Natural killer cell (primary cell): ENCODE results near the gene MID1. TPM values are rescaled to one million over a fixed set of nuclear protein-coding genes. Genes with fewer than 3 reads are reported as not detected.

Experiments
- ATAC-seq, 3 donors: fragments of 150-1000 bp in 2 of 3; fragments of 200-7000 bp in 1 of 3; cut with Tn5 transposase; 1 replicate in 1 of 3; 2 replicates in 2 of 3; pipeline ENCODE4 v1.10.0; 2021; ENCODE audit warnings: mild to moderate bottlenecking in 2 of 3, moderate library complexity in 2 of 3
- DNase-seq, 2 donors: peaks; one replicate each; pipeline versions ENCODE4 v3.0.0 to v3.0.0-alpha.2; 2013 to 2021; ENCODE audit warnings: mixed read lengths in 1 of 2
- H3K27ac ChIP-seq: one replicate; pipeline ENCODE4 v1.5.1; 2013; ENCODE audit warnings: mild to moderate bottlenecking, low read length
- H3K27me3 ChIP-seq: one replicate; pipeline ENCODE4 v1.6.1; 2013; ENCODE audit warnings: low read length; ENCODE audit not compliant: control insufficient read depth, insufficient read depth
- H3K36me3 ChIP-seq: one replicate; pipeline ENCODE4 v1.6.1; 2013; ENCODE audit warnings: low read length; ENCODE audit not compliant: control insufficient read depth, insufficient read depth
- H3K4me1 ChIP-seq: one replicate; pipeline ENCODE4 v1.6.1; 2013; ENCODE audit warnings: low read length; ENCODE audit not compliant: control insufficient read depth, insufficient read depth
- H3K4me3 ChIP-seq: one replicate; pipeline ENCODE4 v1.5.1; 2013; ENCODE audit warnings: low read length
- H3K9me3 ChIP-seq: one replicate; pipeline ENCODE4 v1.6.1; 2013; ENCODE audit warnings: low read length; ENCODE audit not compliant: control insufficient read depth, insufficient read depth
- H3K27ac Mint-ChIP-seq, 2 donors: one replicate each; pipeline ENCODE4 v1.8.0; 2022; ENCODE audit warnings: mild to moderate bottlenecking in 2 of 2, mixed read lengths in 2 of 2, moderate library complexity in 1 of 2
- H3K27me3 Mint-ChIP-seq, 2 donors: one replicate each; pipeline ENCODE4 v1.8.0; 2022; ENCODE audit warnings: low read depth in 2 of 2, mixed read lengths in 2 of 2
- H3K36me3 Mint-ChIP-seq: one replicate; pipeline ENCODE4 v1.8.0; 2022; ENCODE audit warnings: mixed read lengths
- H3K4me1 Mint-ChIP-seq, 2 donors: one replicate each; pipeline ENCODE4 v1.8.0; 2022; ENCODE audit warnings: mixed read lengths in 2 of 2
- H3K4me3 Mint-ChIP-seq: one replicate; pipeline ENCODE4 v1.8.0; 2022; ENCODE audit warnings: mild to moderate bottlenecking, moderate library complexity, mixed read lengths
- H3K9me3 Mint-ChIP-seq, 2 donors: one replicate each; pipeline ENCODE4 v1.8.0; 2022; ENCODE audit warnings: mixed read lengths in 2 of 2
- WGBS: methylation state at CpG from one replicate; pipeline ENCODE4 v1.1.7; 2013; ENCODE audit warnings: missing lambda C conversion rate; ENCODE audit not compliant: insufficient coverage; 5-methylcytosine and 5-hydroxymethylcytosine counted together
- intact Hi-C: fragments of 100-400 bp; cut with micrococcal nuclease; formaldehyde crosslinking; loops from one replicate; pipeline ENCODE4 v1.14.2; 2022
- total RNA-seq, 4 donors: library from RNA; stranded (reverse); fragments of 120-200 nt in 1 of 4; gene quantifications; one replicate each; pipeline versions ENCODE4 v1.2.3 to v1.2.4, GENCODE V29; 2013 to 2022
- TF ChIP-seq, protein P1 (sequence below): fragments of 200-600 bp; IDR thresholded peaks from one replicate; pipeline ENCODE4 v1.8.0; 2022; ENCODE audit warnings: antibody characterized with exemption

The MID1 gene
- total RNA-seq, 3 donors from 2014 or later (not counting 1 experiment from before 2014, with no cell fraction given): not detected

DNA sequence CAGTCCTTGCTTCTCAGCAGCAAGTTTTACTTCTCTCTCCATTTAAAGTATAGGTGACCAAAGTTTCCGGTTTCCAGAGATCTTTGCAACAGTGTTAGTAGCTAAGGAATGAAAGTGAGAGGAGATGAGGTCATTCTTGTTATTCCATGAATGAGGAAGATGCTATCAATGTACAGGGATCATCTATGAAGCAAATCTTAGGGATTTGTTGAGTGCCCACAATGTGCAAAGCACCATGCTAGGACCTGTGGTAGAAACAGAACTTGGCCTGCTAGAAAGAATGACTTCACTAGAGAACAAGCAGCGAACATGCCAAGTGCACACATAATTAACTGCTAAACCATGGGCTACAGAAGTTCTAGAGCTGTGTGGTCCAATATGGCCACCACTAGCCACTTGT is 112.5 kb downstream of the MID1 start:
- intact Hi-C loops: no loop called here
- no peak overlapping the region for H3K27ac ChIP-seq
- WGBS: no CpG with 5 or more reads among the region's 2 CpGs
- Mint-ChIP-seq H3K36me3 (no peaks in the 10 kb centered on the region), H3K27ac (no peak overlapping the region), H3K9me3 (peaks cover 0 to 2% of the 10 kb centered on the region in 2 donors), H3K27me3 (peaks cover 0 to 3% of the 10 kb centered on the region in 2 donors), H3K4me3 (no peak overlapping the region), H3K4me1 (no peaks in the 10 kb centered on the region)
- no peak overlapping the region for H3K4me3 ChIP-seq
- DNase-seq (no peak), ATAC-seq (no peak)
- TF ChIP-seq, protein P1, sequence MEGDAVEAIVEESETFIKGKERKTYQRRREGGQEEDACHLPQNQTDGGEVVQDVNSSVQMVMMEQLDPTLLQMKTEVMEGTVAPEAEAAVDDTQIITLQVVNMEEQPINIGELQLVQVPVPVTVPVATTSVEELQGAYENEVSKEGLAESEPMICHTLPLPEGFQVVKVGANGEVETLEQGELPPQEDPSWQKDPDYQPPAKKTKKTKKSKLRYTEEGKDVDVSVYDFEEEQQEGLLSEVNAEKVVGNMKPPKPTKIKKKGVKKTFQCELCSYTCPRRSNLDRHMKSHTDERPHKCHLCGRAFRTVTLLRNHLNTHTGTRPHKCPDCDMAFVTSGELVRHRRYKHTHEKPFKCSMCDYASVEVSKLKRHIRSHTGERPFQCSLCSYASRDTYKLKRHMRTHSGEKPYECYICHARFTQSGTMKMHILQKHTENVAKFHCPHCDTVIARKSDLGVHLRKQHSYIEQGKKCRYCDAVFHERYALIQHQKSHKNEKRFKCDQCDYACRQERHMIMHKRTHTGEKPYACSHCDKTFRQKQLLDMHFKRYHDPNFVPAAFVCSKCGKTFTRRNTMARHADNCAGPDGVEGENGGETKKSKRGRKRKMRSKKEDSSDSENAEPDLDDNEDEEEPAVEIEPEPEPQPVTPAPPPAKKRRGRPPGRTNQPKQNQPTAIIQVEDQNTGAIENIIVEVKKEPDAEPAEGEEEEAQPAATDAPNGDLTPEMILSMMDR: no peak
- H3K4me1 ChIP-seq: no peaks in the 10 kb centered on the region
- no peaks in the 10 kb centered on the region for H3K27me3 ChIP-seq
- no peaks in the 10 kb centered on the region for H3K36me3 ChIP-seq
- no peaks in the 10 kb centered on the region for H3K9me3 ChIP-seq

DNA sequence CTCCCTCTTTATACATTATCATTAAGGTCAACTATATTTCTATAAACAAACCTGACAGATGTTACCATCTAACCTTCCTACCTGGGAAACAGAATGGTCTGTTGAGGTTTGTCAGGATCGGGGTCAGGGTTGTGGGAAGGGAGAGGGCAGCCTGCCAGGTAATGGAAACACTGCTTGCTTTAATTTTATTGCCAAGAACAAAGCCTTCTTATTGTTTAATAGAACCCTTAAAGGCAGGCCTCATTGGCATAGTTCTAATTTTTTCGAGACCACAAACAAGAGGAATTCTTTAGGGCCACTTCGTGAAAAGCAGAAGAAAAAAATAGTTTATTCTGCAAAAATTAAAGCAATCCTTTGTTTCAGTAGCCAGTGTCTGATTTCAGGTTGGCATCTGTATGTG is 113.2 kb downstream of the MID1 start:
- peaks cover 0 to 2% of the 10 kb centered on the region in 2 donors for H3K9me3 Mint-ChIP-seq
- ATAC-seq: no peak
- no peaks in the 10 kb centered on the region for H3K4me1 Mint-ChIP-seq

DNA sequence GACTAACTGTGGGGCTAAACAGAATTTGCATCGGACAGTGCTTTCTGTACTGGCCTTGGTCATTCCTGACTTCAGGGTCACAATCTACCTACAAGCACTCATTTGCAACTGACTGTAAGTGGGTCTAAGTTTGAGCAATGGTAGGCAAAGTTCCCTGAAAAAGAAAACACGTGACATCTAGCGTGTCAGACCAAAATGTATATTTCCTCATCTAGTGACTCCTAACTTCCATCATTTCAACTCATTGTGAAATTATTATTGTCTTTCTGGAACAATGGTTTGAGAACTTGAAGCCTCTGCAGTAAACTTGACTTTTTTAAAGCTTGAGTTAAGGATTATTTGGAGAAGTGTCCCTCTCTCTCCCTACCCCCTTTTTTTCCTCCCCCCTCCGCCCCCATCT is 113.6 kb downstream of the MID1 start:
- H3K9me3 Mint-ChIP-seq: peaks cover 0 to 2% of the 10 kb centered on the region in 2 donors
- intact Hi-C loops: no loop called here
- Histone ChIP-seq H3K27me3 (no peaks in the 10 kb centered on the region), H3K36me3 (no peaks in the 10 kb centered on the region), H3K4me3 (no peak overlapping the region), H3K27ac (no peak overlapping the region), H3K9me3 (no peaks in the 10 kb centered on the region), H3K4me1 (no peaks in the 10 kb centered on the region)
- ATAC-seq (no peak), DNase-seq (no peak)
- H3K36me3 Mint-ChIP-seq: no peaks in the 10 kb centered on the region
- H3K4me3 Mint-ChIP-seq: no peak overlapping the region
- TF ChIP-seq, protein P1: no peak
- no peak overlapping the region for H3K27ac Mint-ChIP-seq
- H3K27me3 Mint-ChIP-seq: peaks cover 0 to 3% of the 10 kb centered on the region in 2 donors
- 100% methylated on average over 1 of the region's 4 CpGs for WGBS
- H3K4me1 Mint-ChIP-seq: no peaks in the 10 kb centered on the region

More for the DNA sequence above, 113.2 kb downstream of the MID1 start:
- no peaks in the 10 kb centered on the region for H3K36me3 Mint-ChIP-seq
- Histone ChIP-seq H3K27ac (no peak overlapping the region), H3K4me1 (no peaks in the 10 kb centered on the region), H3K36me3 (no peaks in the 10 kb centered on the region), H3K27me3 (no peaks in the 10 kb centered on the region), H3K4me3 (no peak overlapping the region), H3K9me3 (no peaks in the 10 kb centered on the region)
- H3K4me3 Mint-ChIP-seq: no peak overlapping the region
- intact Hi-C loops: no loop called here
- WGBS: 100% methylated on average over 2 of the region's 3 CpGs
- TF ChIP-seq, protein P1: no peak
- H3K27ac Mint-ChIP-seq: no peak overlapping the region
- DNase-seq: no peak
- peaks cover 0 to 3% of the 10 kb centered on the region in 2 donors for H3K27me3 Mint-ChIP-seq

DNA sequence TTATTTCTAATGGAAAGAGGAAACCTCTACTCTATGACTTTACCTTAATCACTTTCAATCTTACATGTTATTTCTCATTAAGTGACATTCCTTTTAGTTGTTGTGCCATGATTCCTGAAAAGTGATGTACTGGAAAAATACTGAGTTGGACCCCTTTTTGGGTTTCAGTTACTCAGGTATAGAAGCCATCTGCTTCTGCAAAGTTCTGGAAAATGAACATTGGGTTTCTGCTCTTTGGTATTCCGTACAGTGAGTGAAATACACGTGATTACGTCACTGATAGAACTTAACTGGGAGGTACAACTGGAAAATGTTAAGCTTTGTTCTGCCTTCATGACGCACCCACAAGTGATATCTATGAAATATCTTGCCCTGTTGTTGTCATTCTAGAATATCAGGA is 114.7 kb downstream of the MID1 start:
- H3K9me3 Mint-ChIP-seq: peaks cover 0 to 2% of the 10 kb centered on the region in 2 donors
- no peak for DNase-seq
- intact Hi-C loops: no loop called here
- no peak overlapping the region for H3K27ac ChIP-seq
- no peaks in the 10 kb centered on the region for H3K4me1 ChIP-seq
- H3K4me3 ChIP-seq: no peak overlapping the region
- WGBS: 87% methylated on average over 4 of the region's 4 CpGs
- TF ChIP-seq, protein P1: no peak
- peaks cover 0 to 3% of the 10 kb centered on the region in 2 donors for H3K27me3 Mint-ChIP-seq
- no peaks in the 10 kb centered on the region for H3K36me3 ChIP-seq
- no peak for ATAC-seq
- H3K36me3 Mint-ChIP-seq: no peaks in the 10 kb centered on the region
- H3K27me3 ChIP-seq: no peaks in the 10 kb centered on the region
- no peaks in the 10 kb centered on the region for H3K9me3 ChIP-seq
- H3K27ac Mint-ChIP-seq: no peak overlapping the region
- H3K4me1 Mint-ChIP-seq: no peaks in the 10 kb centered on the region
- no peak overlapping the region for H3K4me3 Mint-ChIP-seq
